Cardiac septum (tissue), 1 donor: ENCODE data around the gene BAHCC1. TPM values are rescaled to one million over a fixed set of nuclear protein-coding genes. Genes with fewer than 3 reads are reported as not detected.

Experiments used
- DNase-seq: peaks from one replicate; pipeline ENCODE4 v3.0.0-alpha.2; 2020; ENCODE audit warnings: low spot score
- intact Hi-C: fragments of 100-400 bp; cut with DNase I; formaldehyde crosslinking; loops from one replicate; pipeline ENCODE4 v1.14.0; 2022
- microRNA-seq: library from miRNA; unstranded; fragments of <30 nt; microRNA quantifications from one replicate; pipeline ENCODE4 v1.2.0, GENCODE V29; 2020
- total RNA-seq: library from RNA; stranded (reverse); fragmentation: NEBNext Ultra II Directional; extraction: Animal tissue kit (Norgen Biotek cat#: 25700); gene quantifications from one replicate; pipeline ENCODE4 v1.2.1, GENCODE V29; 2021
- donor health status: DM: no; HTN: no; CAD: no.

BAHCC1 gene
- total RNA-seq, 1 donor from 2014 or later: 13.5 TPM

DNA sequence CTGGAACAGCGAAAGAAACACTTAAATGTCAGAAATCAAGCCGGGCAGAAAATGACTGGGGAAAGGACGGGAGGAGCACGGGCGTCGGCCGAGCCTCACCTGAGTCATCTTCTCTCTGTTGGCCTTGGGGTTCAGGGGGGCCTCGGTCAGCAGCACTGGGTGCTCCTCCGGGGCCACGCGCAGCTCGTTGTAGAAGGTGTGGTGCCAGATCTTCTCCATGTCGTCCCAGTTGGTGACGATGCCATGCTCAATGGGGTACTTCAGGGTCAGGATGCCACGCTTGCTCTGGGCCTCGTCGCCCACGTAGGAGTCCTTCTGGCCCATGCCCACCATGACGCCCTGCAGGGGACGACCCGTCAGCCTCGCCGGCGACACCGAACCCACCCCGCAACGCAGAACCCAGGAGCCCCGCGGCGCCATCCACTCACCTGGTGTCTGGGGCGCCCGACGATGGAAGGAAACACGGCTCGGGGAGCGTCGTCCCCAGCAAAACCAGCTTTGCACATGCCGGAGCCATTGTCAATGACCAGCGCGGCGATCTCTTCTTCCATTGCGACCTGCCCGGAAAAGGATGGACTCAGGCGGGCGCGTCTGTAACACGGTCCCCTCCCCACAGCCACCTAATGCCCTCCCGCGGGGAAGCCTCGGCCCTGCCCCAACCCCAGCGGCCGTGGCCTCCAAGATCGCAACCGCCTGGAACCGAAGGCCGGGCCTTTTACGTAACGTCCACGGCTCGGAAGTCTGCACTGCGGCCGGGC is 116.7 kb downstream of the BAHCC1 start:
- DNase-seq: no peak
- intact Hi-C loops: loop anchor here (2.0 kb wide), 1 partner anchor 117 kb away; the partner anchor contains the start of gene BAHCC1

GRCh38 chr17:81512562-81513371 is 117.5 kb downstream of the BAHCC1 start, which contains the start of gene ACTG1:
TSS of gene ACTG1 (minus strand) at chr17:81512799. CDS start at chr17:81512354, 445 bp downstream.
- intact Hi-C loops: loop anchor here (2.0 kb wide), 1 partner anchor 118 kb away; the partner anchor contains the start of gene BAHCC1
- peak; percentile 97 for DNase-seq

DNA sequence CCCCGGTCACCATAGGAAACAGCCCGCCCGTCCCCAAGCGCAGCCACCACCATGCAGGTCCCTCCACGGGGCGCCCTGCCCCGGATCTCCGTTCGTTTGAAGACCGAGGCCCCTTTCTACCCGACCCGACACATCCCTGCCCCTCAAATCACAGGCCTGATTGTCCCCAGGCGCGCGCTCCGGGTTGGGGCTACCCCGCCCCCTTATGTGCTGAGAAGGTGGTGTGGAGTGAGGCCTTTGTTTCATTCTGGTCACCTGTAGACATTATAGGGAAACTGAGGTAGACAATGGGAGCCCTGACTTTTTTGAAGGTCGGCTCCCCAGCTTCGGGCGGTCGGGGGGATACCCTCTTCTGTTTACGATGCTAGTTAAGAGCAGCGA is 118.1 kb downstream of the BAHCC1 start:
- no peak for DNase-seq
- intact Hi-C loops: loop anchor here (2.0 kb wide), 1 partner anchor 119 kb away; the partner anchor contains the start of gene BAHCC1

GRCh38 chr17:81513753-81514488 is 118.7 kb downstream of the BAHCC1 start:
- intact Hi-C loops: loop anchor here (2.0 kb wide), 1 partner anchor 119 kb away; the partner anchor contains the start of gene BAHCC1
- no peak for DNase-seq

- intact Hi-C loops: no loop called here
These were observed 119.2 kb downstream of the BAHCC1 start for GRCh38 chr17:81514489-81514738.

DNA sequence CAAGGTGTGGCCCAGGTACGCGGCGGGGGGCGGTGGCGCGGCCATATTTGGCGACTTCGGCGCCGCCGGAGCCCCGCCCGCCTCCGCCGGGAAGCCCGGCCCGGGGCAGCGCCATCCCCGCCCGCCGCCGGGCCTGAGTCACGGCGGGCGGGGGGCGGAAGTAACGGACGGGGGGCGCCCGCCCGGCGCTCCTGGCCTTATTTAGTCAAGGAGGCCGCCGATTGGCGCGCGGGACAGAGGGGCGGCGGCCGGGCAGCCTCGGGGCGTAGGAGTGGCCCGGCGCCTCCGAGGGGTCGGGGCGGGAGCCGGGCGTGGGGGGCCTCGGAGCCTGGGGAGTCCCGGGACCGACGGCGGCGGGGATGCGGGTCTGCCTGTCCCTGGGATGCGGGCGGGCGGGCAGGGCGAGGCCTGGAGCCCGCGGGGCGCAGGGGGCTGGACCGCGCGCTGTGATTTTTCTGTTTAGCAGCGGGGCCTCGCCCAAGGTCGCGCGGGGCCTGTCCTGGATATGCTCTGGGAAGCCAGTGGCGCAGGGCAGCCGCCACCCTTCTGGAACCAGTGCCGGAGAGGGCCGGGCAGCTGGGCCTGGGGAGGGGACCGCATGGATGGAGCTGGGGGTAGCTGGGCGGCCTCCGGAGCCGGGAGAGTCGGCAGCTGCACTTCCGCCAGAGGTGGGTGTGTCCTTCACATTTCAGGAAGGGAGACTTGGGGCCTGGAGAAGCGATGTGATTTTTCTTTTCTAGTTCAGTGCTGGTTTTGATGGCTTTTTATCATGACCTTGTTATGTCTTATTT is 119.7 kb downstream of the BAHCC1 start:
- intact Hi-C loops: loop anchor here (1.0 kb wide), 1 partner anchor 37 kb away; the partner anchor contains the start of gene FAAP100
- peak; percentile 92 for DNase-seq

More at GRCh38 chr17:81514489-81514738, 119.2 kb downstream of the BAHCC1 start:
- no peak for DNase-seq

- no peak for DNase-seq
- intact Hi-C loops: loop anchor here (1.0 kb wide), 1 partner anchor 37 kb away; the partner anchor contains the start of gene FAAP100
These were observed 120.3 kb downstream of the BAHCC1 start for GRCh38 chr17:81515530-81516041.

Small RNA genes lying within 50 kb of the gene (microRNA-seq; reads per million reads assigned to microRNA genes)
- gene MIR3186 (not detected), gene MIR4740 (not detected)

Other genes starting within 250 kb of the BAHCC1 start
- not detected for gene PVALEF, start 229.9 kb upstream of the BAHCC1 start, total RNA-seq
- gene AATK, start 229.2 kb upstream of the BAHCC1 start, total RNA-seq: 9.3 TPM
- 6.8 TPM for gene CEP131, start 172.5 kb upstream of the BAHCC1 start, total RNA-seq
- 12.6 TPM for gene TEPSIN, start 156.4 kb upstream of the BAHCC1 start, total RNA-seq
- gene NDUFAF8, start 156.1 kb upstream of the BAHCC1 start, total RNA-seq: 61.0 TPM
- gene SLC38A10, start 100.2 kb upstream of the BAHCC1 start, total RNA-seq: 36.0 TPM
- gene ACTG1, start 117.3 kb downstream of the BAHCC1 start, total RNA-seq: 634 TPM
- 1.1 TPM for gene FSCN2, start 132.9 kb downstream of the BAHCC1 start, total RNA-seq
- gene FAAP100, start 156.9 kb downstream of the BAHCC1 start, total RNA-seq: 13.6 TPM
- 107 TPM for gene NPLOC4, start 241.7 kb downstream of the BAHCC1 start, total RNA-seq
- gene TSPAN10, start 241.7 kb downstream of the BAHCC1 start, total RNA-seq: 0.30 TPM